Muscle of leg (tissue), 11 donors: ENCODE results near the gene CCR8. TPM values are rescaled to one million over a fixed set of nuclear protein-coding genes. Genes with fewer than 3 reads are reported as not detected.
"Not testable (repeated sequence)": the region's sequence is repeated elsewhere in the genome, so short reads cannot be mapped to it uniquely, and the experiment has no call there.

ENCODE experiments used
- DNase-seq: peaks from one replicate; pipeline ENCODE4 v3.0.0; 2013
- H3K27ac ChIP-seq: one replicate; pipeline ENCODE4 v1.5.1; 2013; ENCODE audit warnings: mild to moderate bottlenecking, low read length, control low read depth
- H3K27me3 ChIP-seq: one replicate; pipeline ENCODE4 v1.6.1; 2013; ENCODE audit warnings: low read length; ENCODE audit not compliant: control insufficient read depth, insufficient read depth
- H3K36me3 ChIP-seq: one replicate; pipeline ENCODE4 v1.6.1; 2013; ENCODE audit warnings: low read length; ENCODE audit not compliant: control insufficient read depth, insufficient read depth
- H3K4me1 ChIP-seq: one replicate; pipeline ENCODE4 v1.6.1; 2013; ENCODE audit warnings: low read length; ENCODE audit not compliant: control insufficient read depth, insufficient read depth
- H3K4me3 ChIP-seq: one replicate; pipeline ENCODE4 v1.5.1; 2013; ENCODE audit warnings: low read length, control low read depth
- H3K9me3 ChIP-seq: replicated peaks from 2 replicates; pipeline ENCODE4 v1.6.1; 2013; ENCODE audit warnings: low read depth, low read length; ENCODE audit not compliant: control insufficient read depth
- WGBS: methylation state at CpG from one replicate; pipeline ENCODE4 v1.1.5; 2013; ENCODE audit warnings: missing lambda C conversion rate; ENCODE audit not compliant: insufficient coverage; 5-methylcytosine and 5-hydroxymethylcytosine counted together
- polyA plus RNA-seq, 8 donors: library from polyadenylated mRNA; unstranded; fragments of 120-200 nt; gene quantifications; one replicate each; pipeline versions ENCODE4 v1.2.1 to v1.2.3, GENCODE V29; 2013; ENCODE audit warnings: inconsistent platforms in 1 of 8, low replicate concordance in 1 of 8; ENCODE audit not compliant: insufficient read length in 8 of 8, insufficient read depth in 1 of 8
- total RNA-seq: library from RNA; stranded (reverse); fragments of 120-200 nt; gene quantifications from one replicate; pipeline ENCODE4 v1.2.4, GENCODE V29; 2013

The CCR8 gene
- total and polyA plus RNA-seq, 9 donors = 0.10 TPM; not detected in 8

DNA sequence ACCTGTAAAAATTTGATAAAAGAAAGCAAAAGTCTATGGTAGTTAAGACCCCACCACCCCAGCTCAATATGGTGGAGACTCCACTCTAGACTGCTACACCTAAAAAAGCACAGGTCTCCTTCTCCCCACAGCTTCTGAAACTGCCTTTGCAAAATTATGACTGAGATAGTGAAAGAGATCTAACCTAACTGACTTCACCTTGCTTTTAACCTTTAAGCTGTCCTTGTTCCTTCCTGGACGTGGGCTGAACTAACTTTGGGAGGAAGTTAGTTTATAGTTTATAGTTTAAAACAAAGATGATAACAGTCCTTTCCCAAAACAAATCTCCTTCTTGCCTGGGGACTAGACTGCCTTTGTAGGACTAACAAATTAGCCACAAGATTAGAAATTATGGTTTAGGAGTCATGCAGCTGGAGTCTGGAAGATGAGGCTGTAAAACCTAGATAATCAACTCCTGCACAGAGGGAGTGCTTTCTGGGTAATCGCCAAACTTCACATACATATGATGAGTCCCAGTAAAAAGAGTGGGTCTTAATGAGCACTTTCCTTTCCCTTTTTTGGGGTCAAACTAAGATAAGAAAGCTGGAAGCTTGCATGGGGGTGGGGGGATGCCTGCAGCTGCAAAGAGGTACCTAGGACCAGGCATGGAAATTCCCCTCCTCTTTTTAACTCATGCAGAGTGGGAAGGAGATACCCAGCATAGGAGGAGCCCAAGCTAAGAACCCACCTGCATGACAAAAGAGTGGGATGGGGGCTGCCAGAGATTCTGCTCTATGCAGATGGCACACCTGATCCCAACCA, 17.5 kb downstream of the CCR8 start:
- Histone ChIP-seq H3K27me3 (no peaks in the 10 kb centered on the region), H3K9me3 (no peaks in the 10 kb centered on the region), H3K27ac (no peak overlapping the region), H3K36me3 (no peaks in the 10 kb centered on the region), H3K4me1 (no peaks in the 10 kb centered on the region), H3K4me3 (no peak overlapping the region)
- WGBS = no CpG with 5 or more reads among the region's 2 CpGs
- DNase-seq = no peak

- Histone ChIP-seq H3K4me3 (no peak overlapping the region), H3K27ac (no peak overlapping the region), H3K36me3 (no peaks in the 10 kb centered on the region), H3K4me1 (no peaks in the 10 kb centered on the region), H3K9me3 (no peaks in the 10 kb centered on the region), H3K27me3 (no peaks in the 10 kb centered on the region)
- WGBS = 20% methylated on average over 1 of the region's 3 CpGs
- no peak for DNase-seq
These were observed 18.0 kb downstream of the CCR8 start for GRCh38 chr3:39347586-39347876.

DNA sequence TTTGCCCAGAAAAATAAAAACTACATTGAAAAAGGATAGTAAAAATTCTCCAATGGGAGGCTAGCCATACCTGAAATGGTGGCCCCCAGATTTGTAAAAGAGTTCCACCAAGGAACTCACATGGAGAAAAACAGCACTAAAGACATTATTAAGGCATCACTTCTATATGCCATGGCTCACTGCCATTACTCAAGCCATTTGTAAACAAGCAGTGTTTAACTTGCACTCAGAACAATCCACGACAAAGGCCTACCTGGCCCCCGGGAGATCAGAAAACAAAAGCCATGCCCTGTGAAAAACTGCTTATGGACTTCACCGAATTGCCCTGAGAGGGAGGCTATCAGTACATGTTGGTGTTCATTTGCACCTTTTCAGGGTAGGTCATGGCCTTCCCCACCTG, 19.6 kb downstream of the CCR8 start:
- Histone ChIP-seq H3K36me3 (no peaks in the 10 kb centered on the region), H3K27ac (no peak overlapping the region), H3K27me3 (no peaks in the 10 kb centered on the region), H3K4me1 (no peaks in the 10 kb centered on the region), H3K9me3 (no peaks in the 10 kb centered on the region), H3K4me3 (no peak overlapping the region)
- 40% methylated on average over 1 of the region's 3 CpGs for WGBS
- DNase-seq = no peak

DNA sequence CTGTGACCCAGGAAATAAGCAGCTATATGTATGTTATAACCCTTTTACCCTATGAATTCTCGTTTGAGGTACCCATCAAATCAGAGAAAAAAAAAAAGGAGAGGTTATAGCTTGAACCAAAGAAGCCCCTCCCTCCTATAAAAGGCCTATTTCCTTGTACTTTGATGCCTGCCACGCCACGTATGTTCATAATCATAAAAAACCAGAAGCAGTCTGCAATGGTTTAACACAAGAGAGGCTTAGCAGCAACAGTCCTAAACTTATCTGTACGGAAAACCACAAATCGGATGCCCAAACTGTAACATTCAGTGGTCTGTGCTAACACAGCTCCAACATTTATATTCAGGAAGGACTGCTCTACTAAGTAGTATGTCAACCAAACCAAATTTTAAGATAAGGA, 21.2 kb downstream of the CCR8 start:
- 62% methylated on average over 4 of the region's 5 CpGs for WGBS
- Histone ChIP-seq H3K27ac (no peak overlapping the region), H3K4me1 (no peaks in the 10 kb centered on the region), H3K27me3 (no peaks in the 10 kb centered on the region), H3K4me3 (no peak overlapping the region), H3K36me3 (no peaks in the 10 kb centered on the region), H3K9me3 (no peaks in the 10 kb centered on the region)
- no peak for DNase-seq

- DNase-seq, H3K36me3 ChIP-seq, H3K27me3 ChIP-seq, H3K27ac ChIP-seq, H3K4me1 ChIP-seq, H3K4me3 ChIP-seq, H3K9me3 ChIP-seq: not testable (repeated sequence)
- 60% methylated on average over 1 of the region's 2 CpGs for WGBS
These were observed 21.6 kb downstream of the CCR8 start for GRCh38 chr3:39351134-39351533.

- H3K4me3 ChIP-seq, H3K4me1 ChIP-seq, H3K27ac ChIP-seq, H3K9me3 ChIP-seq, H3K36me3 ChIP-seq, DNase-seq, H3K27me3 ChIP-seq: not testable (repeated sequence)
- WGBS = no CpG with 5 or more reads among the region's 3 CpGs
These were observed 23.8 kb downstream of the CCR8 start for GRCh38 chr3:39353168-39353927.

GRCh38 chr3:39358333-39358732, 28.8 kb downstream of the CCR8 start:
- Histone ChIP-seq H3K4me3 (no peak overlapping the region), H3K27me3 (peaks cover 5% of the 10 kb centered on the region), H3K36me3 (no peaks in the 10 kb centered on the region), H3K27ac (no peak overlapping the region), H3K4me1 (no peaks in the 10 kb centered on the region), H3K9me3 (no peaks in the 10 kb centered on the region)
- no peak for DNase-seq
- WGBS = 100% methylated on average over 2 of the region's 3 CpGs

DNA sequence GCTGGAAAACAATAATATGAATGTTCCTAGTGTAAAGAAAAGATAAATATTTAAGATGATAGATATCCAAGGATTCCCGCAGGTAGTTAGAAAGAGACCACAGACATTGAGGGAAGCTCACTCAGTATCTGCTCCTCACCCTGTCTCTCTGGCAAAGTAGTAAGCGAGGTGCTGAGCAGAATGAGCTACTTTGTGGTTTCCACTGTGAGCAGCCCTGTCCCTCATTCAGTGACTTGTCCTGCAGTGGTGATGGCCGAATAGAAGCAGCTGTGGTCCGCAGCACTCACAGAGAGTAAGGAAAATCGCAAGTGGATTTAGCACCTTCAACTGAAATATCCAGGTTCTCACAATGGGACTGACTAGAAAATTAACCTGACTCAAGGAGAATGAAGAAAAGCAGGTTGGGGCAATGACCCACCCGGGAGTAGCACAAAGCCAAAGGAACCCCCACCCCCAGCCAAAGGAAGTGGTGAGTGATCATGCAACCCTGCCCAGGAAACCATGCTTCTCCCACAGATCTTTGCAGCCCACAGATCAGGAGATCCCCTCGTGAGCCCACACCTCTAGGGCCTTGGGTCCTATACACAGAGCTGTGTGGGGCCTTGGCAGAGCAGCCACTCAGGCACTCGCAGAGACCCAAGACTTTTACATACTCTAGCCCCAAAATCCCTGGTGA, 31.9 kb downstream of the CCR8 start:
- Histone ChIP-seq H3K27me3 (peaks cover 5% of the 10 kb centered on the region), H3K4me1 (no peaks in the 10 kb centered on the region), H3K4me3 (no peak overlapping the region), H3K9me3 (no peaks in the 10 kb centered on the region), H3K36me3 (no peaks in the 10 kb centered on the region), H3K27ac (no peak overlapping the region)
- WGBS = 66% methylated on average over 2 of the region's 8 CpGs
- DNase-seq = no peak

DNA sequence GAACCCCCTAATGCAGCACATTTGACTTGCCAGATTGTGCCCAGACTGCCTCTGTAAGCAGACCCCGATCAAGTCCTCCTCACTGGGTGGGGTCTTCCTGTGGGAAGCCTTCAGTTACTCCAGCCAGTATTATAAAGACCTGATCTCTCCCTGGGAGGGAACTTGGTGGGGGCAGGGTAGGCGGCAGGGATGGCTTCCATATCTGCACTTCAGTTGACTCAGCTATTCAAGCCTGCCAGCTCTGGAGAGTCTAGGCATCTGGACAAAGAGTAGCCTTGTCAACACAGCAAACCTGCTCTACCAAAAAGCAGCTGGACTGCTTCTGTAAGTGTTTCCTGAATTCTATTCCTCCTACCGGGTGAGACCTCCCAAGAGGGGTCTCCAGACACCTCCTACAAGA, 32.7 kb downstream of the CCR8 start:
- no CpG with 5 or more reads among the region's 3 CpGs for WGBS
- no peaks in the 10 kb centered on the region for H3K36me3 ChIP-seq
- no peaks in the 10 kb centered on the region for H3K9me3 ChIP-seq
- H3K27ac ChIP-seq = no peak overlapping the region
- H3K4me1 ChIP-seq = no peaks in the 10 kb centered on the region
- no peak for DNase-seq
- H3K27me3 ChIP-seq = peaks cover 5% of the 10 kb centered on the region
- no peak overlapping the region for H3K4me3 ChIP-seq

DNA sequence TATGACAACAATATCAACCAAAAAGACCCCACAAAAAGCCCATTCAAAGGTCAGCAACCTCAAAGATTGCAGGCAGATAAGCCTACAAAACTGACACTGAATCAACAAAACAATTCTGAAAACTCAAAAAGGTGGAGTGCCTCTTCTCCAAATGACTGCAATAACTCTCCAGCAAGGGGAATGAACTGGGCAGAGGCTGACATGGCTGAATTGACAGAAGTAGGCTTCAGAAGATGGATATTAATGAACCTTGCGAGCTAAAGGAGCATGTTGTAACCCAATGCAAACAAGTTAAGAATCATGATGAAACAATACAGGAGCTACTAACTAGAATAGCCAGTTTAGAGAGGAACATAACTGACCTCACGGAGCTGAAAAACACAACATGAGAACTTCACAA, 33.3 kb downstream of the CCR8 start:
- DNase-seq = no peak
- H3K9me3 ChIP-seq = no peaks in the 10 kb centered on the region
- peaks cover 5% of the 10 kb centered on the region for H3K27me3 ChIP-seq
- WGBS = no CpG with 5 or more reads among the region's 2 CpGs
- H3K4me1 ChIP-seq = no peaks in the 10 kb centered on the region
- no peaks in the 10 kb centered on the region for H3K36me3 ChIP-seq
- no peak overlapping the region for H3K27ac ChIP-seq
- no peak overlapping the region for H3K4me3 ChIP-seq
